K562 (cell line): Measurements from ENCODE around the gene NIPA2. TPM values are rescaled to one million over a fixed set of nuclear protein-coding genes. Genes with fewer than 3 reads are reported as not detected.

Source experiments
- ATF3 ChIP-seq, 2 experiments: fragments of 450-650 bp in 1 of 2; sonication (generic) in 1 of 2; formaldehyde crosslinking in 1 of 2; IDR thresholded peaks in 1 of 2; conservative IDR thresholded peaks in 1 of 2; 2 replicates each; pipeline versions ENCODE4 v1.6.1 to v1.8.1; 2016 to 2023; ENCODE audit warnings: mild to moderate bottlenecking in 2 of 2, moderate library complexity in 2 of 2, inconsistent platforms in 1 of 2, missing genetic modification reagents in 1 of 2
- CEBPZ ChIP-seq: fragments of 150-350 bp; IDR thresholded peaks from 2 replicates; pipeline ENCODE4 v1.6.1; 2014; ENCODE audit warnings: low read depth, mild to moderate bottlenecking, low read length, borderline replicate concordance
- CGGBP1 ChIP-seq: fragments of 250-450 bp; sonication (Bioruptor Pico); IDR thresholded peaks from 2 replicates; pipeline ENCODE4 v1.9.0; 2021; ENCODE audit warnings: mild to moderate bottlenecking
- FOS ChIP-seq: IDR thresholded peaks from 3 replicates; pipeline ENCODE4 v1.6.1; 2011; ENCODE audit not compliant: insufficient read length; ENCODE audit errors: extremely low read depth
- NELFE ChIP-seq: IDR thresholded peaks from 2 replicates; pipeline ENCODE4 v1.6.1; 2011; ENCODE audit warnings: mild to moderate bottlenecking; ENCODE audit not compliant: insufficient read depth, insufficient read length
- NFE2 ChIP-seq: IDR thresholded peaks from 2 replicates; pipeline ENCODE4 v1.6.1; 2014; ENCODE audit warnings: antibody characterized with exemption, low read depth
- PHF21A ChIP-seq: fragments of 450-650 bp; IDR thresholded peaks from 2 replicates; pipeline ENCODE4 v1.6.1; 2017; ENCODE audit warnings: low read depth, borderline replicate concordance
- ZBTB5 ChIP-seq: fragments of 450-650 bp; IDR thresholded peaks from 2 replicates; pipeline ENCODE4 v1.6.1; 2017; ENCODE audit warnings: antibody characterized with exemption
- ZNF316 ChIP-seq: fragments of 450-650 bp; IDR thresholded peaks from 2 replicates; pipeline ENCODE4 v1.6.1; 2016
- polyA plus RNA-seq, 8 experiments: library from polyadenylated mRNA; depleted of rRNA in 4 of 8; stranded (reverse) in 5 of 8; unstranded in 3 of 8; fragments of >200 nt; fragmentation: Nextera tagmentation in 2 of 8; fragmentation: Illumina TruSeq in 1 of 8; extraction: Ambion mirVana in 2 of 8; extraction: Trizol in 1 of 8; gene quantifications; 2 replicates each; pipeline versions ENCODE4 v1.2.1 to v1.2.3, GENCODE V29; 2011 to 2014; ENCODE audit warnings: inconsistent platforms in 1 of 8, missing spikeins in 1 of 8
- total RNA-seq, 7 experiments: library from RNA; depleted of rRNA in 6 of 7; stranded (reverse); fragments of >200 nt in 6 of 7; fragmentation: Illumina TruSeq in 2 of 7; extraction: Trizol in 2 of 7; gene quantifications; 2 replicates each; pipeline versions ENCODE4 v1.2.1 to v1.2.3, GENCODE V29; 2011 to 2021; ENCODE audit warnings: low replicate concordance in 1 of 7

NIPA2 gene
- total and polyA plus RNA-seq, 9 of the 15 experiments (the other 6 are each of a cell fraction or from before 2014, with no cell fraction given): 18.7 to 107 (median 87.3) TPM

GRCh38 chr15:22888120-22888859 is 49.8 kb downstream of the NIPA2 start (continued):
- TF ChIP-seq ZBTB5: no peak
- peak; percentile 54; the same call in 1 of the 2 replicates for TF ChIP-seq ZNF316
- no peak for TF ChIP-seq CEBPZ
- peak; percentile 50 for TF ChIP-seq NFE2
- TF ChIP-seq NELFE: no peak
- peak; percentile 33 for TF ChIP-seq FOS
- no peak for TF ChIP-seq CGGBP1 (CRISPR knock-in tag)
- peak; percentile 90 for TF ChIP-seq ATF3 (IDR thresholded peaks at IDR 0.05)
- TF ChIP-seq ATF3 (CRISPR knock-in tag; conservative IDR thresholded peaks at IDR 0.05): no peak
- no peak for TF ChIP-seq PHF21A
